ENCODE results near the gene VSIG2. TPM values are rescaled to one million over a fixed set of nuclear protein-coding genes. Genes with fewer than 3 reads are reported as not detected.

The VSIG2 gene
- total RNA-seq, 4 donors from 2014 or later = 1.9 to 2.2 TPM; not detected in 2

- Histone ChIP-seq H3K4me3 (no peak overlapping the region), H3K9me3 (no peaks in the 10 kb centered on the region), H3K27me3 (peaks cover 6 to 24% of the 10 kb centered on the region in 2 donors), H3K4me1 (no peaks in the 10 kb centered on the region), H3K36me3 (no peaks in the 10 kb centered on the region), H3K27ac (no peak overlapping the region)
- no peak for TF ChIP-seq CTCF (IDR thresholded peaks at IDR 0.05)
- TF ChIP-seq POLR2A (IDR thresholded peaks at IDR 0.05) = no peak
- intact Hi-C loops (cut with DNase I; ENCODE audit: low total_unique reads) = no loop called here
- DNase-seq = no peak
Observed at GRCh38 chr11:124745270-124745834, 6.7 kb downstream of the VSIG2 start.

- Histone ChIP-seq H3K36me3 (no peaks in the 10 kb centered on the region), H3K27ac (no peak overlapping the region), H3K4me1 (no peaks in the 10 kb centered on the region), H3K27me3 (peaks cover 6 to 21% of the 10 kb centered on the region in 2 donors), H3K9me3 (no peaks in the 10 kb centered on the region), H3K4me3 (no peak overlapping the region)
- intact Hi-C loops (cut with DNase I; ENCODE audit: low total_unique reads) = no loop called here
- TF ChIP-seq POLR2A (IDR thresholded peaks at IDR 0.05) = no peak
- no peak for TF ChIP-seq CTCF (IDR thresholded peaks at IDR 0.05)
- DNase-seq = no peak
Observed at GRCh38 chr11:124743050-124743449, 9.0 kb downstream of the VSIG2 start.

GRCh38 chr11:124742555-124742954 is 9.5 kb downstream of the VSIG2 start:
- H3K4me3 ChIP-seq = no peak overlapping the region
- H3K27ac ChIP-seq = no peak overlapping the region
- no peaks in the 10 kb centered on the region for H3K4me1 ChIP-seq
- peaks cover 6 to 21% of the 10 kb centered on the region in 2 donors for H3K27me3 ChIP-seq
- H3K36me3 ChIP-seq = no peaks in the 10 kb centered on the region
- no peaks in the 10 kb centered on the region for H3K9me3 ChIP-seq
- intact Hi-C loops (cut with DNase I; ENCODE audit: low total_unique reads) = no loop called here
- TF ChIP-seq CTCF (IDR thresholded peaks at IDR 0.05) (no peak), POLR2A (IDR thresholded peaks at IDR 0.05) (no peak)
- no peak for DNase-seq

DNA sequence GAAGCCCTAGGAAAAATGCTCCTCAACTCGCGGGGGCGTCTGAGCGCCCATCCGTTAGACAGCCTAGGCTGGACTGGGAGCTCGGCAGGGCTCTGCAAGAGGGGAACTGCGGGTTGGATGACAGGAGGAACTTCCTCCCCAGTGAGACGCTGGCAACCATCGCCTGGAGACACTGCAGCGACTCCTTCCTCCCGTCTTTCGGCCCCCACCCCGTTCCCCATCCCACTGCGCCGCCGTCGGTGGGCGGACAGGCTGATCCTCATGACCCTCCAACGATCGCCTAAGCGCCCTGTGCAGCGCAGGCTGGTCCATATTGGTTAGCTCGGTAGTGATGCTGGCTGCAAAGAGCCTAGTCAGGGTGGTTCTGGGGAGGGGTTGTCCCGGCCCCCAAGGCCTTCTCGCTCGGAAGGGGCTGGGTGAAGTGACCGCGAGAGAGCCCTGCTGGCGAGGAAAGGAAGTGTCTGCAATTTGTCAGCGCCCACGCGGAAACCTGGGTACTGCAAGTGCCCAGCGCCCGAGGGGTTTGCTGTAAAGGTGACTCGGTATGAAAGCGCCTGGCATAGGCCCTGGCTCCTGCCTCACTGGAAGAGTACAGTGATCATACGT is 11.7 kb downstream of the VSIG2 start:
- TF ChIP-seq POLR2A (IDR thresholded peaks at IDR 0.05) (no peak), CTCF (IDR thresholded peaks at IDR 0.05) (peak; percentile 22 to 49 (median 38))
- Histone ChIP-seq H3K4me3 (peak overlapping the region; percentile 49 to 50), H3K4me1 (no peaks in the 10 kb centered on the region), H3K27ac (peak overlapping the region; percentile 46 to 53), H3K9me3 (no peaks in the 10 kb centered on the region), H3K27me3 (peaks cover 0 to 4% of the 10 kb centered on the region in 2 donors), H3K36me3 (no peaks in the 10 kb centered on the region)
- no peak for DNase-seq
- intact Hi-C loops (cut with DNase I; ENCODE audit: low total_unique reads) = no loop called here

- H3K27ac ChIP-seq = peak within 1 kb of the TSS; percentile 46 to 53
- no peaks in the 10 kb centered on the region for H3K27me3 ChIP-seq
- TF ChIP-seq POLR2A (IDR thresholded peaks at IDR 0.05) (peak in 1 of 2 donors; percentile 35), CTCF (IDR thresholded peaks at IDR 0.05) (no peak)
- H3K36me3 ChIP-seq = no peaks in the 10 kb centered on the region
- intact Hi-C loops (cut with DNase I; ENCODE audit: low total_unique reads) = no loop called here
- H3K9me3 ChIP-seq = no peaks in the 10 kb centered on the region
- H3K4me3 ChIP-seq = peak within 1 kb of the TSS; percentile 49 to 50
- DNase-seq = peak; percentile 90 to 92
- no peaks in the 10 kb centered on the region for H3K4me1 ChIP-seq
Observed at GRCh38 chr11:124739479-124740276, 12.4 kb downstream of the VSIG2 start, which contains the start of gene NRGN. Gene NRGN, plus strand, starts transcription at chr11:124739942. Its CDS starts 143 bp downstream, at chr11:124740085.

Data from uterus (tissue), 4 donors.